Omental fat pad (tissue), 4 donors: Measurements from ENCODE around the gene KAT6B. TPM values are rescaled to one million over a fixed set of nuclear protein-coding genes. Genes with fewer than 3 reads are reported as not detected.

ENCODE experiments used
- ATAC-seq: fragments of 150-250 bp; one replicate; pipeline ENCODE4 v1.9.1; 2016; ENCODE audit warnings: mild to moderate bottlenecking, moderate library complexity; ENCODE audit not compliant: low FRiP score
- DNase-seq: peaks from one replicate; pipeline ENCODE4 v3.0.0-alpha.2; 2019; ENCODE audit warnings: low spot score
- CTCF ChIP-seq, 3 donors: fragments of 450-650 bp; IDR thresholded peaks; one replicate each; pipeline ENCODE4 v1.5.1; 2016 to 2017; ENCODE audit warnings: antibody characterized with exemption in 3 of 3, mild to moderate bottlenecking in 3 of 3, moderate library complexity in 2 of 3
- total RNA-seq, 4 donors: library from RNA; depleted of rRNA; stranded (reverse); fragments of >200 nt; gene quantifications; one replicate each; pipeline ENCODE4 v1.1.0, GENCODE V29; 2016

The KAT6B gene
- total RNA-seq, 4 donors from 2014 or later, result 32.2 to 50.3 (median 37.6) TPM

GRCh38 chr10:74991435-74991834 is 165.0 kb downstream of the KAT6B start:
- DNase-seq, result no peak
- no peak for ATAC-seq
- TF ChIP-seq CTCF (IDR thresholded peaks at IDR 0.05), result no peak

GRCh38 chr10:74992068-74992467 is 165.7 kb downstream of the KAT6B start:
- no peak for ATAC-seq
- no peak for DNase-seq
- TF ChIP-seq CTCF (IDR thresholded peaks at IDR 0.05), result no peak

GRCh38 chr10:74993649-74994048 is 167.2 kb downstream of the KAT6B start:
- no peak for TF ChIP-seq CTCF (IDR thresholded peaks at IDR 0.05)
- no peak for DNase-seq

GRCh38 chr10:74994854-74995253 is 168.5 kb downstream of the KAT6B start:
- DNase-seq (no peak), ATAC-seq (no peak)
- TF ChIP-seq CTCF (IDR thresholded peaks at IDR 0.05), result no peak

More at GRCh38 chr10:74993649-74994048, 167.2 kb downstream of the KAT6B start:
- ATAC-seq, result no peak

GRCh38 chr10:74995806-74996205 is 169.4 kb downstream of the KAT6B start:
- no peak for DNase-seq
- no peak for ATAC-seq
- TF ChIP-seq CTCF (IDR thresholded peaks at IDR 0.05), result no peak

- no peak for ATAC-seq
- DNase-seq, result no peak
- TF ChIP-seq CTCF (IDR thresholded peaks at IDR 0.05), result no peak
Observed at GRCh38 chr10:74997163-74997562, 170.8 kb downstream of the KAT6B start.

GRCh38 chr10:75000748-75001321 is 174.4 kb downstream of the KAT6B start:
- no peak for ATAC-seq
- TF ChIP-seq CTCF (IDR thresholded peaks at IDR 0.05), result no peak
- no peak for DNase-seq
